Limb (tissue), 2 donors: Measurements from ENCODE around the gene DHX57.

Experiments
- DNase-seq, 2 donors: peaks; one replicate each; pipeline ENCODE4 v3.0.0-alpha.2; 2016; ENCODE audit errors: extremely low spot score in 2 of 2

Gene DHX57

GRCh38 chr2:38751596-38752410, 123.9 kb downstream of the DHX57 start:
- DNase-seq, result peak in 1 of 2 donors; percentile 48

- peak; percentile 99 for DNase-seq
Measured at GRCh38 chr2:38750891-38751595, 124.7 kb downstream of the DHX57 start, which contains the start of gene SRSF7. SRSF7 (minus strand) TSS chr2:38751361; CDS start chr2:38751256, 105 bp downstream.

GRCh38 chr2:38750011-38750890, 125.5 kb downstream of the DHX57 start:
- peak; percentile 65 to 76 for DNase-seq

- DNase-seq, result no peak
Measured at GRCh38 chr2:38748943-38749804, 126.6 kb downstream of the DHX57 start.

GRCh38 chr2:38748391-38748790, 127.3 kb downstream of the DHX57 start:
- no peak for DNase-seq

- DNase-seq, result no peak
Measured at GRCh38 chr2:38747819-38748218, 127.9 kb downstream of the DHX57 start.
